Calu3 (cell line): ENCODE results near the gene PCSK5. TPM values are rescaled to one million over a fixed set of nuclear protein-coding genes. Genes with fewer than 3 reads are reported as not detected.

ENCODE experiments used
- BruUV-seq: library from RNA; stranded (reverse); fragments of 400-500 nt; replicated peaks from 2 replicates; lab custom pipeline; 2021; lab: Mats Ljungman, UMichigan
- CTCF ChIA-PET: fragments of 300-600 bp; sonication (Branson Sonifier 250); formaldehyde crosslinking; loops from one replicate; lab custom pipeline; 2022; ENCODE audit warnings: antibody characterized with exemption; lab: Charles Lee
- DNase-seq: peaks from one replicate; pipeline ENCODE4 v3.0.0; 2022
- H3K27ac Mint-ChIP-seq: one replicate; pipeline ENCODE4 v1.8.0; 2022; ENCODE audit warnings: mixed read lengths; ENCODE audit not compliant: unreplicated experiment
- H3K27me3 Mint-ChIP-seq: one replicate; pipeline ENCODE4 v1.8.0; 2022; ENCODE audit warnings: mixed read lengths; ENCODE audit not compliant: unreplicated experiment
- H3K36me3 Mint-ChIP-seq: one replicate; pipeline ENCODE4 v1.8.0; 2022; ENCODE audit warnings: mild to moderate bottlenecking, moderate library complexity, mixed read lengths; ENCODE audit not compliant: insufficient read depth, unreplicated experiment
- H3K4me1 Mint-ChIP-seq: one replicate; pipeline ENCODE4 v1.8.0; 2022; ENCODE audit warnings: mild to moderate bottlenecking, low read depth, mixed read lengths; ENCODE audit not compliant: unreplicated experiment
- H3K4me3 Mint-ChIP-seq: one replicate; pipeline ENCODE4 v1.8.0; 2022; ENCODE audit warnings: mild to moderate bottlenecking, low read depth, moderate library complexity, mixed read lengths; ENCODE audit not compliant: unreplicated experiment
- H3K9me3 Mint-ChIP-seq: one replicate; pipeline ENCODE4 v1.8.0; 2022; ENCODE audit warnings: low read depth, mixed read lengths; ENCODE audit not compliant: unreplicated experiment
- CTCF ChIP-seq: fragments of 200-600 bp; IDR thresholded peaks from one replicate; pipeline ENCODE4 v1.8.0; 2022; ENCODE audit warnings: antibody characterized with exemption; ENCODE audit not compliant: unreplicated experiment
- intact Hi-C: fragments of 100-400 bp; cut with micrococcal nuclease; formaldehyde crosslinking; loops from one replicate; pipeline ENCODE4 v1.10.0; 2022; ENCODE audit not compliant: unreplicated experiment
- total RNA-seq: library from RNA; stranded (reverse); gene quantifications from 2 replicates; pipeline ENCODE4 v1.2.3, GENCODE V29; 2022

The PCSK5 gene
- total RNA-seq, 1 experiment from 2014 or later: 38.4 TPM

GRCh38 chr9:76180541-76180940 is 290.1 kb downstream of the PCSK5 start:
- Mint-ChIP-seq H3K4me3 (no peak overlapping the region), H3K4me1 (peaks cover 20% of the 10 kb centered on the region), H3K27me3 (no peaks in the 10 kb centered on the region), H3K36me3 (peaks cover 16% of the 10 kb centered on the region), H3K27ac (peak overlapping the region; percentile 87), H3K9me3 (no peaks in the 10 kb centered on the region)
- CTCF ChIA-PET: interaction anchor here (0.7 to 1.0 kb wide), 3 partner anchors 23 to 42 kb away, joined by 3 to 4 read pairs (median 3); no protein-coding TSS in a partner anchor
- no peak for TF ChIP-seq CTCF
- no TSS peak for BruUV-seq
- DNase-seq: peak; percentile 1
- intact Hi-C loops: no loop called here

GRCh38 chr9:76181020-76181641 is 290.7 kb downstream of the PCSK5 start:
- Mint-ChIP-seq H3K27me3 (no peaks in the 10 kb centered on the region), H3K4me1 (peaks cover 20% of the 10 kb centered on the region), H3K9me3 (no peaks in the 10 kb centered on the region), H3K36me3 (peaks cover 16% of the 10 kb centered on the region), H3K4me3 (no peak overlapping the region), H3K27ac (peak overlapping the region; percentile 87)
- DNase-seq: peak; percentile 34
- TF ChIP-seq CTCF: no peak
- CTCF ChIA-PET: interaction anchor here (0.6 to 1.0 kb wide), 3 partner anchors 22 to 301 kb away, joined by 3 to 10 read pairs (median 3); no protein-coding TSS in a partner anchor
- no TSS peak for BruUV-seq
- intact Hi-C loops: loop anchor here (1.0 kb wide), 1 partner anchor 213 kb away; the partner anchor contains the start of gene RFK

GRCh38 chr9:76181781-76182180 is 291.3 kb downstream of the PCSK5 start:
- BruUV-seq: no TSS peak
- DNase-seq: no peak
- H3K9me3 Mint-ChIP-seq: no peaks in the 10 kb centered on the region
- peaks cover 20% of the 10 kb centered on the region for H3K4me1 Mint-ChIP-seq
- no peak for TF ChIP-seq CTCF
- intact Hi-C loops: loop anchor here (1.0 kb wide), 1 partner anchor 213 kb away; the partner anchor contains the start of gene RFK
- peaks cover 16% of the 10 kb centered on the region for H3K36me3 Mint-ChIP-seq
- H3K27ac Mint-ChIP-seq: peak overlapping the region; percentile 87
- CTCF ChIA-PET: no interaction called here
- no peak overlapping the region for H3K4me3 Mint-ChIP-seq
- H3K27me3 Mint-ChIP-seq: no peaks in the 10 kb centered on the region

- H3K27me3 Mint-ChIP-seq: no peaks in the 10 kb centered on the region
- TF ChIP-seq CTCF: no peak
- no peak overlapping the region for H3K4me3 Mint-ChIP-seq
- H3K27ac Mint-ChIP-seq: no peak overlapping the region
- H3K4me1 Mint-ChIP-seq: peaks cover 13% of the 10 kb centered on the region
- intact Hi-C loops: no loop called here
- H3K36me3 Mint-ChIP-seq: peaks cover 16% of the 10 kb centered on the region
- no peak for DNase-seq
- CTCF ChIA-PET: no interaction called here
- BruUV-seq: no TSS peak
- no peaks in the 10 kb centered on the region for H3K9me3 Mint-ChIP-seq
These were observed 295.0 kb downstream of the PCSK5 start for GRCh38 chr9:76185432-76185831.
